Measurements from ENCODE around the gene NKAIN2.

Gene NKAIN2

DNA sequence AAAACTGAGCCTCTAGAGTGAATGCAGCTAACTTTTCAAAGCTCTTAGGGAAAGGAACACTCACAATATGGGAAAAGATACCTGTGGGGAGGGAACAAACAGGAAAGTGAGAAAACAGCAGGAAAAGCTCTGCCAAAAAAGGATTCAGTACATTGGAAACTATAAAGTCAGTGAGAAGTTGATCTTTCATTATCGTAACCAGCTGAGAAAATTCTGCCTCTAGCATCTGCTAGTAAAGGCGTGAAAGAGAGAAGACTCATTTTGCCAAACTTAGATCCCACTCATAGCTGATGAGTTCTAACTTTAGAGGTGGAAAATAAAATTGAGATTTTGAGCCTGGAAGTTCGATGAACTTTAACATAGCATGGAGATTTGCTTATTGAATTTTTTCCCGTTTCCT lies 836.8 kb downstream of the NKAIN2 start:
- no peak for DNase-seq (ENCODE audit: extremely low read depth, low read depth)
- TF ChIP-seq CTCF (IDR thresholded peaks at IDR 0.05; ENCODE audit: low read depth, low read length): no peak

DNA sequence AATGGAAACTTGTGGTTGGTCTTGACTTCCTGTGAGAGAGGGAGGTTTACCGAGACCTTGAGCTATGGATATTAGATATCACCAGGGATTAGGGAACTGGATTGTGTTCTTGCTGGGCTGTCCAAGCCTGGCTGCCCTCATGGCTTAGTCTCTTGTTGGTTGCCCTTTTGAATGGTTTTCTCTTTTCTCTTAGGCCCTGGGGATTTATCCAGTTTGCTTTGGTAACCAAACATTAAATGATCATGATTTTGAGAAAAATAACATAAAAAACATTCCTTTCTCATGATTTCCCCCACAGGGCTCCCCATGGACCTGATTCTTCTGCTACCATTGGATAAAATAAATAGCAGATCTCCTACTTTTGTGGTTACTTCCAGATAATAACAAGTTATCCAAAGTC lies 852.2 kb downstream of the NKAIN2 start:
- no peak for TF ChIP-seq CTCF (IDR thresholded peaks at IDR 0.05; ENCODE audit: low read depth, low read length)
- DNase-seq (ENCODE audit: extremely low read depth, low read depth): no peak

DNA sequence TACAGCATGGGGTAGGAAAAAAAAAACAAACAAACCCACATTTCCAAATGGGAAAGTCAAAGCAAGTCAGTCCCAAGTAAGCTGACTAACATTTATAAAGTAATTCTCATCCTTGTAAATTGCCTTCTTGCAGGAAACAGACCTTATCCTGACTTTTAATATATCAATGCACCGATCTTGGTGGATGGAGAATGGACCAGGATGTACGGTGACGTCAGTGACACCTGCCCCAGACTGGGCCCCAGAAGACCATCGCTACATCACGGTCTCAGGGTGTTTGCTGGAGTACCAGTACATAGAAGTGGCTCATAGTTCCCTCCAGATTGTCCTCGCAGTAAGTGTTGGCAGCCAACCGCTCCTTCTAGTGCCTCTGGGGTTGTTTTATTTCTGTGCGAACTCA lies 854.4 kb downstream of the NKAIN2 start:
- DNase-seq (ENCODE audit: extremely low read depth, low read depth): no peak
- no peak for TF ChIP-seq CTCF (IDR thresholded peaks at IDR 0.05; ENCODE audit: low read depth, low read length)

- no peak for TF ChIP-seq CTCF (IDR thresholded peaks at IDR 0.05; ENCODE audit: low read depth, low read length)
- DNase-seq (ENCODE audit: extremely low read depth, low read depth): no peak
Observed at GRCh38 chr6:124659427-124659826, 855.8 kb downstream of the NKAIN2 start.

- no peak for TF ChIP-seq CTCF (IDR thresholded peaks at IDR 0.05; ENCODE audit: low read depth, low read length)
- no peak for DNase-seq (ENCODE audit: extremely low read depth, low read depth)
Observed at GRCh38 chr6:124660185-124660584, 856.5 kb downstream of the NKAIN2 start.

GRCh38 chr6:124661097-124661661 lies 857.5 kb downstream of the NKAIN2 start:
- TF ChIP-seq CTCF (IDR thresholded peaks at IDR 0.05; ENCODE audit: low read depth, low read length): no peak
- no peak for DNase-seq (ENCODE audit: extremely low read depth, low read depth)

- TF ChIP-seq CTCF (IDR thresholded peaks at IDR 0.05; ENCODE audit: low read depth, low read length): no peak
- no peak for DNase-seq (ENCODE audit: extremely low read depth, low read depth)
Observed at GRCh38 chr6:124668028-124668427, 864.4 kb downstream of the NKAIN2 start.
